ENCODE measurements around the gene ARVCF. TPM values are rescaled to one million over a fixed set of nuclear protein-coding genes. Genes with fewer than 3 reads are reported as not detected.

The ARVCF gene
- total RNA-seq, 4 donors from 2014 or later: 31.1 to 55.8 (median 44.6) TPM

DNA sequence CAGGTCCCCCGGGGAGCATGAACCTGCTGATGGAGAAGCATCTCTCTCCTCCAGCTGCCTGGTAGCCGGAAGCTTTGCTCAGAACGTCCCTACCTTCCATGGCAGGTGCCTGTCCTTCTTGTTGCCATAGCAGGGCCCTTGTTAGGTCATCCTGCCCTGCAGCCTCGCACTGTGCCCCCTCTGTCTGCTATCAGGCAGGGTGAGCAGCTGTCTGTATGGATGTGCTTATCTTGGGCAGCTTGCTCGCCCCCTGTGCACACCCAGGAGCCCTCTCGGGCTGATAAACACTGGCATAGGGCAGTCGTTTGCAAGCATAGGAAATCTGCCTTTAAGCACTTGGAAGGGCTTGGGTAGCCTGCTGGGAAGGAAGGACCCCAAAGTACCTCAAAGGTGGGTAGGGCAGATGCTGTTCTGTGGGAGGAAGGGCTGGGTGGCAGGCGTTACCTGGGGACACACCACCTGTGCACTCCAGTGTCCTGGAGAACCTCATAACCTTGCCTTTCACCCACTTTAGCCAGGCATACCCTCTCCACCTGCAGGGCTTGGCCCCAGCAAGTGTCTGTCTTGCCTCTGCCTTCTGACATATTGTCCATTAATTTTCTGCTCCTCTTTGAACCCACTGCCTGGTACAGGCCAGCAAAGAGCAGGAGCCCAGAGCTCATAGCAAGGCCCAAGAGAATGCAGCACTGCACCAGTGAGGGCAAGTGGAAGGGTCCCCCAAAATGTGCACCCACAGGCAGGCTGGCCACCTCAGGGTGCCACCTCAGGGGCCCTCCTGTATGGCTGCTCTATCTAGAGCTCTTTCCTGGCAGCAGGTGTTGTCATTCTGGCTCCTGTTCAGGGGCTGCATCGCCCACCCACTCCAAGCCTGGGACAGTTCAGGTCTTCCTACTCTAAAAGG, 83.0 kb downstream of the ARVCF start:
- Histone ChIP-seq H3K9me3 (no peaks in the 10 kb centered on the region), H3K4me1 (peaks cover 0 to 13% (median 2%) of the 10 kb centered on the region in 4 donors), H3K27ac (replicated peaks in 1 of 4) (no peak overlapping the region), H3K27me3 (no peaks in the 10 kb centered on the region), H3K4me3 (no peak overlapping the region), H3K36me3 (peaks cover 0 to 21% (median 11%) of the 10 kb centered on the region in 4 donors)
- no peak for DNase-seq (ENCODE audit: extremely low spot score)
- TF ChIP-seq EP300 (IDR thresholded peaks at IDR 0.05): no peak
- no peak for TF ChIP-seq POLR2A (IDR thresholded peaks at IDR 0.05; ENCODE audit: low read depth)
- no peak for TF ChIP-seq POLR2AphosphoS5 (IDR thresholded peaks at IDR 0.05)
- TF ChIP-seq, protein P1, sequence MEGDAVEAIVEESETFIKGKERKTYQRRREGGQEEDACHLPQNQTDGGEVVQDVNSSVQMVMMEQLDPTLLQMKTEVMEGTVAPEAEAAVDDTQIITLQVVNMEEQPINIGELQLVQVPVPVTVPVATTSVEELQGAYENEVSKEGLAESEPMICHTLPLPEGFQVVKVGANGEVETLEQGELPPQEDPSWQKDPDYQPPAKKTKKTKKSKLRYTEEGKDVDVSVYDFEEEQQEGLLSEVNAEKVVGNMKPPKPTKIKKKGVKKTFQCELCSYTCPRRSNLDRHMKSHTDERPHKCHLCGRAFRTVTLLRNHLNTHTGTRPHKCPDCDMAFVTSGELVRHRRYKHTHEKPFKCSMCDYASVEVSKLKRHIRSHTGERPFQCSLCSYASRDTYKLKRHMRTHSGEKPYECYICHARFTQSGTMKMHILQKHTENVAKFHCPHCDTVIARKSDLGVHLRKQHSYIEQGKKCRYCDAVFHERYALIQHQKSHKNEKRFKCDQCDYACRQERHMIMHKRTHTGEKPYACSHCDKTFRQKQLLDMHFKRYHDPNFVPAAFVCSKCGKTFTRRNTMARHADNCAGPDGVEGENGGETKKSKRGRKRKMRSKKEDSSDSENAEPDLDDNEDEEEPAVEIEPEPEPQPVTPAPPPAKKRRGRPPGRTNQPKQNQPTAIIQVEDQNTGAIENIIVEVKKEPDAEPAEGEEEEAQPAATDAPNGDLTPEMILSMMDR (IDR thresholded peaks at IDR 0.05): no peak
- intact Hi-C loops (cut with DNase I): no loop called here
- WGBS: 81% methylated on average over 8 of the region's 9 CpGs

DNA sequence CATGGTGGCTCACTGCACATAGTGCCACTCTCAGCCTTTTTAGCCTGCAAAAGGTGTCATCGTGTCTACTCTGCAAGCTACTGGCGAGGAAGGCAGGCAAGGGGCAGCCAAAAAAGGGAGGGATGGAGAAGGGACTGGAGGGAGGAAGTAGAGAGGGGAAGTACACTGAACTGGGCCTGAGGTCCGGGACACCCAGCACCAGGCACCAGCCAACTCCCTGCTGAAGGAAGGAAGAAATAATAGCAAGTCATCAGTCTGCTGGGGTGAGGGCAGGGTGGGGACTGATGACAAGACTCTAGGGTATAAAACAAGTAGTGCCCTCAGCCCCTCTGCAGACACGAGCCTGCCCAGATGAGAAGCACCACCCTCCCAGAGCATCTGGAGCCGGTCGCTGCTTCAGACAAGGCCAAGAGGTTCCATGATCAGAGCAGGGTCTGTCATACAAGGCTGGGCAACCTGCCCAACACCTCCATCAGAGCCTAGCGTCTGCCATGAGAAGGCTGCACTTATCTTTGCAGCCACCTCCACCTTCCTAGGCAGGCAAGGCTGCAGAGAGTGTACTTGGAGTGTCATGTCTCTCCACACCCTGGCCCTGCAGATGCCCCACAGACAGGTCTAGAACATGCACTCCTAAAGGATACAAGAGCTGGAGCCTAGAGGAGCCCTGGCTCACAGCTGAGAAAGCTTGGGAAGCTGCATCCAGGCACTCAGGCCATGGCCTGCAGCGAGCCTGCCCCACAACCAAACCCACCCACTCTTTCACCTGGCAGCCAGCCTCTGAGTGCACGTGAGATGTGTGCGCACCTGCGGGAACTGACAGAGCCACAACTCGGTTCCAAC, 84.0 kb downstream of the ARVCF start:
- H3K4me3 ChIP-seq: no peak overlapping the region
- intact Hi-C loops (cut with DNase I): no loop called here
- H3K27me3 ChIP-seq: no peaks in the 10 kb centered on the region
- H3K27ac ChIP-seq (replicated peaks in 1 of 4): no peak overlapping the region
- peaks cover 0 to 26% (median 16%) of the 10 kb centered on the region in 4 donors for H3K36me3 ChIP-seq
- TF ChIP-seq POLR2AphosphoS5 (IDR thresholded peaks at IDR 0.05) (no peak), POLR2A (IDR thresholded peaks at IDR 0.05; ENCODE audit: low read depth) (no peak), EP300 (IDR thresholded peaks at IDR 0.05) (no peak)
- TF ChIP-seq, protein P1 (IDR thresholded peaks at IDR 0.05): no peak
- peaks cover 0 to 7% (median 0%) of the 10 kb centered on the region in 4 donors for H3K4me1 ChIP-seq
- H3K9me3 ChIP-seq: no peaks in the 10 kb centered on the region
- no peak for DNase-seq (ENCODE audit: extremely low spot score)
- WGBS: 70% methylated on average over 12 of the region's 12 CpGs

DNA sequence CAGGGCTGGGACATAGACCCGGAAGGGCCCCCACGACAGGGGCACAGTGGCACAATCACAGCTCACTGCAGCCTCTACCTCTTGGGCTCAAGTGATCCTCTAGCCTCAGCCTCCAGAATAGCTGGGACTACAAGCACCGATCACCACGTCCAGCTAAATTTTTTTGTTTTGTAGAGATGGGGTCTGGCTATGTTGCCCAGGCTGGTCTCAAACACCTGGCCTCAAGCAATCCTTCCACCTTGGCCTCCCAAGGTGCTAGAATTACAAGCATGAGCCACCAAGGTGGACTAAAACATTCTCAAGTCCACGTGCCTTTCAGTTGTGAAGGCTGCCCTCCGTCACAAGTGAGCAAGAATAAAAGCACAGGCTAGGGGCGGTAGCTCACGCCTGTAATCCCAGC, 85.1 kb downstream of the ARVCF start:
- no peak for DNase-seq (ENCODE audit: extremely low spot score)
- no peaks in the 10 kb centered on the region for H3K27me3 ChIP-seq
- H3K4me1 ChIP-seq: peaks cover 0 to 7% (median 0%) of the 10 kb centered on the region in 4 donors
- H3K4me3 ChIP-seq: no peak overlapping the region
- no peak overlapping the region for H3K27ac ChIP-seq (replicated peaks in 1 of 4)
- WGBS: 98% methylated on average over 6 of the region's 8 CpGs
- no peaks in the 10 kb centered on the region for H3K9me3 ChIP-seq
- TF ChIP-seq POLR2AphosphoS5 (IDR thresholded peaks at IDR 0.05): no peak
- TF ChIP-seq POLR2A (IDR thresholded peaks at IDR 0.05; ENCODE audit: low read depth): no peak
- TF ChIP-seq, protein P1 (IDR thresholded peaks at IDR 0.05): no peak
- TF ChIP-seq EP300 (IDR thresholded peaks at IDR 0.05): no peak
- H3K36me3 ChIP-seq: peaks cover 0 to 21% (median 16%) of the 10 kb centered on the region in 4 donors
- intact Hi-C loops (cut with DNase I): no loop called here

DNA sequence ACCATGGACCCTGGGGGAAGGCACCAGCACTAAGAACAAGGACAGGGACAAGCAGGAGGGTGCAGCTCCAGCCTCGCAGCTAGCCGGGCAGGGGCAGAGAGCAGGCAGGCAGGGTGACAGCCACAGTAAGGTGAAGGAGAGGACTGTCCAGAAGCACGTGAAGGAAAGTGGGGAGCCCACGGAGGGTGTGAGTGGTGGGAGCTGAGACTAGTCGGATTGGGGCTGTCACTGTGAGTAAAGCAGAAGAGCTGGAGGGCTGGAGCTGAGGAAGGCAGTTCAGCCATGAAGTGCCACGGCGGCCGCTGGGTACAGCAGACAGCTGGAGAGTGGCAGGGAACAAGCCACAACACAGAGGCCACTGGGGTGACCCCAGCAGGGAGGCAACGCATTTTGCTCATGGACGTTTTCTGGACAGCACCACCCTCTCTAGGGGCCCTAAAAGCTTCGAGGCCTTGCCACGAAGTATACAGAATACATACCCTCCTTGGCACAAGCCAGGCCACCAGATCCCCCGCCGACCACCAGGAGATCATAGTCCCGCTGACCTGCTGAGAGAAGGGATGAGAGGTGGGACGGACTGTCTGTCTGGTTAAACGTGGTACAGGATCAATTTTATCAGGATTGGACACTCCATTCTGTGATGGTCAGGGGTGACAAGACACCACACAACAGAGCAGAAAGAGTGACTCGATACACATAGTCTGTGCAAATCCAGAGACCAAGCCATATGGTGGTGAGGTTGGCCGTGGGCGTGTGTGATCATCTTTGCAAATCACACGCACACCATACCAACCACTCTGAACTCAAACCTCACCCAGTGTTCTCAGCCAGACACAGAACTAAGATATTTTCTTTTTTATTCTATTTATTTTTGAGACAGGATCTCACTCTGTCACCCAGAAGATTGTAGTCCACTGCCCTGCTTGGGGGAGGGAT, 85.8 kb downstream of the ARVCF start:
- intact Hi-C loops (cut with DNase I): no loop called here
- H3K4me3 ChIP-seq: no peak overlapping the region
- H3K9me3 ChIP-seq: no peaks in the 10 kb centered on the region
- peaks cover 0 to 21% (median 16%) of the 10 kb centered on the region in 4 donors for H3K36me3 ChIP-seq
- H3K4me1 ChIP-seq: peaks cover 0 to 7% (median 0%) of the 10 kb centered on the region in 4 donors
- no peak for DNase-seq (ENCODE audit: extremely low spot score)
- WGBS: 89% methylated on average over 20 of the region's 21 CpGs
- H3K27me3 ChIP-seq: no peaks in the 10 kb centered on the region
- H3K27ac ChIP-seq (replicated peaks in 1 of 4): no peak overlapping the region
- TF ChIP-seq EP300 (IDR thresholded peaks at IDR 0.05): no peak
- TF ChIP-seq POLR2AphosphoS5 (IDR thresholded peaks at IDR 0.05): no peak
- TF ChIP-seq, protein P1 (IDR thresholded peaks at IDR 0.05): no peak
- TF ChIP-seq POLR2A (IDR thresholded peaks at IDR 0.05; ENCODE audit: low read depth): no peak

Data from esophagus muscularis mucosa (tissue), 4 donors.